GM12873 (cell line): ENCODE results near the gene ZNF444.

Experiments used
- CTCF ChIP-seq: IDR thresholded peaks from 2 replicates; pipeline ENCODE4 v1.5.1; 2012; ENCODE audit warnings: low read depth, mild to moderate bottlenecking, moderate library complexity, low read length, control low read depth; ENCODE audit not compliant: insufficient read depth; ENCODE audit errors: missing control alignments

ZNF444 gene

GRCh38 chr19:56140583-56141416 is at the start of gene ZNF444:
Gene ZNF444, plus strand, starts transcription at chr19:56141287. Its CDS starts 5,625 bp downstream, at chr19:56146912.
- no peak for TF ChIP-seq CTCF

GRCh38 chr19:56091751-56092546 is 49.1 kb upstream of the ZNF444 start:
- no peak for TF ChIP-seq CTCF

DNA sequence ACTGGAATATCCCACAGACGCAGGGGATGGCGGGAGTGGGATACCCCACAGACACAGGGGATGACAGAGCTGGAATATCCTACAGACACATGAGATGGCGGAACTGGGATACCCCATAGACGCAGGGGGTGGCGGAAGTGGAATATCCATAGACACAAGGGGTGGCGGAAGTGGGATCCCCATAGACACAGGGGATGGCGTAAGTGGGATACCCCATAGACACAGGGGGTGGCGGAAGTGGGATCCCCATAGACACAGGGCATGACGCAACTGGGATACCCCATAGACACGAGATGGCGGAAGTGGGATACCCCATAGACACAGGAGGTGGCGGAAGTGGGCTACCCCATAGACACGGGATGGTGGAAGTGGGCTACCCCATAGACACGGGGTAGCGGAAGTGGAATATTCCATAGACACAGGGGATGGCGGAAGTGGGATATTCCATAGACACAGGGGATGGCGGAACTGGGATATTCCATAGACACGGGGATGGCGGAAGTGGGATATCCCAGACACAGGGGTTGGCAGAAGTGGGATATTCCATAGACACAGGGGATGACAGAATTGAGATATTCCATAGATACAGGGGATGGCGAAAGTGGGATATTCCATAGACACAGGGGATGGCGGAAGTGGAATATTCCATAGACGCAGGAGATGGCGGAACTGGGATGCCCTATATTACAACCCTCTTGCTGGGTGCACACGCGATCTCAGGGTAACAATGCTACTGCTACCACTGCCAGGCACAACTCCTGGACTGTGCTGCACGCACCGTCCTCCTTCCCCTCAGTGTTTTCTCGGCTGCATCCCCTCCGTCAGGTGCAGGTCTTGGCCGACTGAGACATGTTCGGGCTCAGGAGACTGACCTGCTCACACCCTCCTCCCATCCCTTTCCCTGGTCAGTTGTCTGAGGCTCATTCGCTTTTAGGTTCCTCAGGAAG is 48.1 kb upstream of the ZNF444 start:
- TF ChIP-seq CTCF: no peak

GRCh38 chr19:56094449-56094848 is 46.6 kb upstream of the ZNF444 start:
- no peak for TF ChIP-seq CTCF

GRCh38 chr19:56096665-56097064 is 44.4 kb upstream of the ZNF444 start:
- no peak for TF ChIP-seq CTCF

GRCh38 chr19:56097306-56097705 is 43.8 kb upstream of the ZNF444 start:
- no peak for TF ChIP-seq CTCF
